HG03097 (cell line): ENCODE data around the gene GRID1.

Experiments used
- ATAC-seq: cut with Tn5 transposase; IDR thresholded peaks from one replicate; pipeline ENCODE4 v1.9.1; 2021; ENCODE audit not compliant: unreplicated experiment, low FRiP score

Gene GRID1

DNA sequence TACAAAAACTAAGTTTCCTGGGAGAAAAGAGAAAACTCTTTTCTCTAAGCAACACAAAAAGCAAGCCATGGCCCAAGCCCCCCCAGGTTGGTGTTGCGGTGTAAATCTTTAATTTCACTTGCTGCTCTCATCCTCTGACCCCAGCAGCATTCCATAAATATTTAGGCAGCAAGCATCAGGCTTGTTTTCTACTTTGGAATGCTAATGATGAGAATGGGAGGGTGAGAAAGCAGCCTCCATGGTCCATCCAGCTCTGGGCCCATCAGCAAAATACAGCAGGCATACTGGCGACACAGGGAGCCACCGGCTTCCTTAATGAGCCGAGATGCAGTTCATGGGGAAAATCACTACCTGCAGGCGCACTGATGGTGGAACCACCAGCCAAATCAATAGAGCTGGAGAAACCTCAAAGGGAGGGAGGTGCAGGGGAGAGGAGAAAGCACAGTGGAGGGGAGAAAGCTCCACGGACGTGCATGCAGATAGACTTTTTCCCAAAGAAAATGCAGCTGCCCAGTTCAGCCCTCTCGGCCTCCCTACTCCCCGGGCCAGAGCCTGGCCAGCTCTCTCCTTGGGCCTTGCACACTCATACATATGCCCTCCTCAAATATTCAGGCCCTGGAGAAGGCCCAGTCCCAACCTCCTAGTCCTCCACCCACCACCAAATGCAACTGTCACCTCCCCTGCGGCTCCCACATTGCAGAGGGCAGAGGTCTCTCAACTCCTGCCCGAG, 131.9 kb downstream of the GRID1 start:
- no peak for ATAC-seq

DNA sequence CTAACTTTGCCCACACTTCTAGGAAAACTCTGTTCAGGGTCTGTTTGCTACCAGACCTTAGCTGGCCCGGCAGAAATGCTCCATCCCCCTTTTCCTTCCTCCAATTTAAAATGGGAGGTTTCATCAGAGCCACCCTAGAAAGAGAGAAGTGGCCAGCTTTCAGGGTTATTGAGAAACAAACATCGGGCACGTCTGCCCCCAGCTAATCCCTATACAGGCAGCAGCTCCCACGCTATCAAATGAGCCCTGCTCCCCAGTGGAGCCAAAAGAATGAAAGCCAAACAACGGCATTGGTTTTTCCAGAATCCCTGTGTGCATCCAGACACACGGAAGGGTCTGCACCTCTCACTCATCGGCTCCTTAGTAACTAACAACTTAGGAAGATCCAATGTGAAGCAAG, 132.5 kb downstream of the GRID1 start:
- ATAC-seq: no peak

DNA sequence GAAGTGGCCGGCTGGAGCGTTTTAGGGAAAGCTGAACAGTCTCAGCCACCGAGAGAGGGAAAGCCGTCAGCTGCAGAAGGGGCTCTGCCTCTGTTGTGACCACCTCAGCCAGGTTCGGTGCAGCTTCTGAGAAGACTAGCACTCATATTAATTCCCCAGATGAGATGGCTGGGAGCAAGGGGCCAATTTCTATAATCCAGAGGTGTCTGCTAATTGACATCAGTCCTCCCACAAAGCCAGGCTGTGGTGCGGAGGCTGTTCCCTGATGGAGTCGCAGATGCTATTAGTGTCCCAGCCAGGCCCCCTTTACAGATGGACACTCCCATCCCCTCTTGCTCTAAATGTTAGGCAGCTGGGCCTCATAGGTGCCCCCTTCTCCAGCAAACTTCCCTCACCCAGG, 133.5 kb downstream of the GRID1 start:
- no peak for ATAC-seq

DNA sequence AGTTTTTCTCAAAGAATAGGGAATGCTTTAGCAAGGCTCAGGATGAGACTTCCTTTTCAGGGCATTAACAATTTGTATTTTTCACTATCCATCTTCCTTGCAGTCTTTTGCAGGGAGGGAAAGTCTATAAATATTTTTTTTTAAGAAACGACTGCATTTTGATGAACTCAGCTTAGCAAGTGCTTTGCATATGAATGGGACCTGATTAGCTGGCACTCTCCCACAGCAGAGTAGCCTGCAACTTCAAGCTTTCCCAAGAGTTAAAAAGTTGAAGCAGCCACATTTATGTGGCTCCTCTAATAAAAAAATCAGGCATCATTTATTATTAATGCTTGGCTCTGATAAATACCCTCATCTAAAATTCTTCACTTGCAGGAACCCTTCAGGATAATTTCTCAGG, 134.0 kb downstream of the GRID1 start:
- no peak for ATAC-seq

DNA sequence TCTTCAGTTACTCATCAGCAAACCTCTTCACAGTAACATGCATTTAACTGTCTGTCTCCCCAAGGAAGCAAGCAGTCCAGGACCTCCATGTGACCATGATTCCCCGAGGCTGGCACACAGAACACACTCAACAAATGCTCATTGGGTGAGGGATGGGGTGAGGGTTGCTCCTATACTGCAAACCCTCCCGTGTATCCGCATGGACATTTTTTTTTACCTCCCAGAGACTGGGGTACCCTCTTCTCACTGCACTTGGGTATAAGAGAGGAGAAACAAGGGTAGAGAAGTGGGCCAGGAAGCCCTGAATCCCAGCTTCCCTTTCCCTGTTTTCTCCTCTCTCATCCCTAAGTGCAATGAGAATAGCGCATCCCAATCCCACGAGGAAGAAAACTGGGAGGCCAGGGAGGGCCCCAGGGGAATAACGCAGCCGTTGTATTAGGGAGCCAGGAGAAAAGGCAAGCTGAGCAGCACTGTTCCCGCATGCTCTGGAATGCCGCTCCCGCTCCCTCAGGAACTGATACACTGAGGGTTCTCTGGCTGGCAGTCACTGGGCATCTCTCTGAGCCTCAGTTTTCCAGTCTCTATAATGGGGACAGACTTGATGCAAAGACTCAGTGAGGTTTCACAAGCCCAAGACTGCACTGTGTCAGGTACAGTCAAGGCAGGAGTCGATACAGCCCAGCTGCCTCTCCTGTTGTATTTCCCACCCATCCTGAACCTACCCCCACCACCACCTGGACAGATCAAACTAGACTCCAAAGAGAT, 134.6 kb downstream of the GRID1 start:
- ATAC-seq: no peak

DNA sequence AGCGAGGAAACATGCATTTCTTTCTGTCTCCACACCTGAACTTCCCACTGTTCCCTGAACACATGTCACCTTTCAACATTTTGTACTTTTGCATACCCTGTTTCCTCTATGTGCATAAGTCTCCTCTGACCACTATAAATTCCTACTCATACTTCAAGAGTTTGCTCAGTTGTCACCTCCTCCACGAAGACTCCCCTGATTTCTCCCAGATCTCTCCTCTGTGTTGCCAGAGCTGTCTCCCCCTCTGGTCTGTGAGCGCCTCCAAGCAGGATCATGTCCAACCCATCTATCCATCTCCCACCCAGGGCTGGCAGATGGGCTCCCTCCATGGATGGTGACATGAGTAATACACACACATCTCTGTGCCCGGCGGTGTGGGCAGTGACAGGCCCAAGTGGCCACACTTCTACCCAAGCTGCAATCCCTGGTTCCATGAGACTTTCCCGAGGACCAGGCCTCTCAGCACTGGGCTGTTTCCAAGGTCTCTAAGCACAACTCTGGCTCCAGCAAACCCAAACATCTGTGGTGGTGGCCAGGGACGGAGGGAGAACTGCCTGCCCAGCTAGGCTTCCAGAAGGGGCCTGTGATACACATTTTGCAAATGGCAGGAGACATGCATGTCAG, 135.9 kb downstream of the GRID1 start:
- no peak for ATAC-seq

DNA sequence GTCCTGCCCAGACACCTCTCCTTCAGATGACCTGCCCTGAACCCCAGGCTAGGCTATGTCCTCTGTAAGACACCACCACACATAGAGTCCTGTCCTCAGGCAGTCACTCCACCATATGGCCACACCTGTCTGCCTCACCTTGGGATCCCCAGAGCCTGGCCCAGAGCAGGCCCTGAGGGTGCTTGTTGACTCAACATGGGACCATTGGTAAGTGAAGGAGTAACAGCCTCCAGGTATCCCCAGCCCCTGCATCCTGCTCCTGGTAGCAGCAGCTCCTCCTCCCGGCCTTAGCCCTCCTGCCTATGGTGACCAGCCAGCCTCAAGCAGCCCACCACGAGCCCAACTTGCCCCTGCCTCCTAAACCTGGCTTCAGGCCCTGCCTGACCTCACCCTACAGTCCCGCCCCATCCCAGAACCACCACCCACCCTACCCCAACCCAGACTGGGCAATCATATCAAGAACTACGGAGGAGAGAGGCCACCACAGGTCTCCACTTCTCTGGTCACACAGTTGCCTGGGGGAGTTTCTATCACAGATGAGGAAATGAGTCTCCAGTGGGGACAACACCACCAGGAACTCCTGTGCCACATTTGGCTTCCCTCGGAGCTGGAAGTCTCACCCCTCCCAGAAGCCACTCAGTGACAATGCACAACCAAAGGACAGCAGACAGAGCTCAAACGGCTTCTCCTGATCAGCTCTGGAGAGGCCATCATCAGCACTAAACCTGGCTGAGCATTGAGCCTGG, 136.6 kb downstream of the GRID1 start:
- ATAC-seq: no peak

DNA sequence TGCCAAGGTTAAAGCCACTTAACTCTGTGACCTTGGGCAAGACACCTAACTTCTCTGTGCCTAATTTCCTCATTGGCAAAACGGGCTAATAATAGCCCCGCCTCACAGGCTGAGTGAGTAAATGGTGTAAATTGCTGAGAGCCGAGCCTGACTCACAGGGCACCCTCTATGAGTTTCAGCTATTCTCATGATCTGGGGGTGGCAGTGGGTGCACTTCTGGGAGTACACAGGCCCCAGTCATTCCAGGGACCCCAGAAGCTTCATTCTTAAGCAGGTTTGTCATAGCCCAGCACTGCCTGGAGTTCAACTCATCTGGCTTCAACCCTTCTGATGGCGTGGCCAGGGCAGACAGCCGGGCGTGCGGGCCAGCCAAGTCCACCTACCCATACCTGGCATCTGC, 137.2 kb downstream of the GRID1 start:
- no peak for ATAC-seq

DNA sequence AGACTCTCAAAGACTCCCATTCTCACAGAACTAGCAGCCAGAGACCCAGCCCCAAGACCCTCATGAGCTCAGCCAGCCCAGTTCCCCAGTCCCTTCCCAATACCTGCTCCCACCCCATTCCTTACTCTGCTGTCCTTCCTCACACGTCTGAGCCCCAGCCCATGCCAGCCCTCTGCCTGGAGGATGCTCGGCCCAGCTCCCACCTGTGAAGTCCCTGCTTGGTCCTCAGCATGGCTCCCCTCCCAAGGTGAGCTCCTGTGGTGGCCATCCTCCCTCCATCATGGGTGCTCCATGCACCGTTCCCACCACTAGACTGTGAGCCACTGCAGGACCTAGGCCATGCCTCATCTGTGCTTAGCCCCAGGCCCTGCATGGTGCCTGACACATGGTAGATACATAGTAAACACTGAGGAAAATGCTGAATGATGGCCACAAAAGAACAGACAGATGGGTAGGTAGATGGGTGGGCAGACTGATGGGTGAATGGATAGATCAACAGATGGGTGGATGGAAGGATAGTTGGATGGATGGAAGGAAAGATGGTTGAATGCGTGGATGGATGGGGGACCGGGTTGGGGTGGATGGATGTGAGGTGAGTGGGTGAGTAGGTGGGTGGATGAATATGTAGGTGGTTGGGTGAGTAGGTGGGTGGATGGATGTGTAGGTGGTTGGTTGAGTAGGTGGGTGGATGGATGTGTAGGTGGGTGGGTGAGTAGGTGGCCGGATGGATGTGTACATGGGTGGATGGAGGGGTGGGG, 138.9 kb downstream of the GRID1 start:
- ATAC-seq: no peak

DNA sequence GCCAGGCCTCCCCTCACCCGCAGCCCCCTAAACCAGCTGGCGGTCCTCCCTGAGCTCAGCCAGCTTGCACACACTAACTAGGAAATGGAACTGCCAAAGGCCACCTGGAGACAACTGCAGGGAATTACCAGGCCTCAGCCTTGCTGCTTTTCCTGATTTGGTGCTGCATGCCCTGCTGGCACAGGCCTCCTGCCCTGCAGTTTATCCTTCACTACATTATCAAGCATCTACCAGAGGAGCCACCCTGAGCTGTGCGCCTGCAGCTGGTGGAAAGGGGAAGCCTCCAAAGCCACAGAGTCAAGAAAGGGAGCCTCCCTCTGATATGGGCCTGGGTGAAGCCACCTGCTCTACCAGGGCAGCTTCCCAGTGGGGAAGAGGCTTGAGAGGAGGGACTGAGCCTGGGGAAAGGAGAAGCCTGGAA, 139.8 kb downstream of the GRID1 start:
- no peak for ATAC-seq

DNA sequence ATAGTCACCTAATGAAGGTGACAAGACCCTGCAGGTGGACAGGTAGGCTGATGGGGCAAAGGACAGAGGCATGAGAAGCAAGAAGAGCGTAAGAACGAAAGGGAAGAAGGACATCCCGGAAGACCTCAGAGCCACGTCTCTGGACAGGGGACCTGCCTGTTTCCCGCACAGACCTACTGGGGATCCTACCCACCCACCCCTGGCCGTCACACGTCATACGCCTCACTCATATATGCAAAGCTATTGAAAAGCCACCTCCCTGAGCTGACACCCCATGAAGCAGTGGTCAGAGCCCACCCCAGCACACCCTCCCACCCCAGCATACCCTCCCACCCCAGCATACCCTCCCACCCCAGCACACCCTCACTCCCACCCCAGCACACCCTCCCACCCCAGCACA, 140.6 kb downstream of the GRID1 start:
- no peak for ATAC-seq

DNA sequence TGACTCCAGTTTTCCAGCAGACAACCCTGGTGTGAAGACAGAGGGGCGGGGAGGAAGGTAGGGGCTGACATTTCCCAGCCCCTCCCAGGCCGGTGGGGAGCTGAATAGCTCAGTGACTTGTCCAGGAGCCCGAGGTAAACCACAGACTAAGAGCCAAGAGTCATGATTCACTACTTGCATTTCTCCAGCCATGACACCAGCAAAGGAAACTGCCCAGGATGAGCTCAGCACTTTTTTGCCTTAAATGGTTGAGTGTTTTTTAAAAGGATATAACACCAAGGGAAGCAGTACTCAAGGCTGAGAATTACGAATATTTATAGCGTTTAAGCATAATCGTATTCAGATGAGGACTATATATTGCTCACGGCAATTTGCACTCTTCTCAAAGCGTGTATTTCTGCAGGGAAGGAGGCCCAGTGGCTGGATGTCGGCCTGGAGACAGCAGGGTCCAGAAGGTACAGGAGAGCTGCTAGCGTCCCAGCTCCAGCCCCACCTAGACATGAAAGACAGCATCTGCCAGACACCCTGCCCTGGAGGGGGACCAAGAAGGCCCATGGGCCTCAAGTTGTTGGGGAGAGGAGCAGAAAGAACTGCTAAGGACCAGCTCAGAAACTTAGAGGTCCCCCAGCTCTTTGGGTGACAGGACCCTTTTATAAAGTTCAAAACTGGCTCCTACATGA, 141.4 kb downstream of the GRID1 start:
- no peak for ATAC-seq

DNA sequence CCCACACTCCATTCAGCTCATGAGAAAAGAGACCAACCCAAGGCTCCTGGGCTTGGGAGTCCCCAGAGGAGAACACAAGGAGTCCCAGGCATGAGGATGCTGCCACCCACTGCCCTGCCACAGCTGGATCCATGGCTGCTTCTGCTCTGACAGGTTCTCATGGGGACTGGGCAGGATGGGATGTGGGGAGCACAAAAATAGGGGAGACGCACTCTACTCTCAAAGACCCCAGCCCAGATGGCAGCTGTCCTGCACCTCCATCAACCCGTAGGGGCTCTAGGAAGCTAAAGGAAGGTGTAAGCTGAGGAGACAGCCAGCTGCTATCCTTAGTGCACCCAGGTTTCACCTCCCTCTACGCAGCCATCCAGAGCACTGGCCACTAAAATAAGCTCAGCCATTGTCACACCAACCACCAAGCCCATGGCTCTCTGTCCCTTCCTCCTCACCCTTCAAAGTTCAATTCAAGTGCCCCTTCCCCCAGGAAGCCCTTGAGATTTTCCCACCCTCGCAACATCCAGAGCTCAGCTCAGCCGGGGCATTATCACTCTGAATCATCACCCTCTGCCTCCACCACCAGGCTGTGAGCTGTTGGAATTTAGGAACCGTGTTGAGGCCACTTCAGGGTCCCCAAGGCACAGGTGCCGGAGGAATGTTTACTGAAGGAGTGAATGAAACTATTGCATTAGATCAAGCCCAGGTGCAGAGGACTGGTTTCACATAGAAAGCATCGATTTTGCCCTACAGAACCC, 142.1 kb downstream of the GRID1 start:
- no peak for ATAC-seq

DNA sequence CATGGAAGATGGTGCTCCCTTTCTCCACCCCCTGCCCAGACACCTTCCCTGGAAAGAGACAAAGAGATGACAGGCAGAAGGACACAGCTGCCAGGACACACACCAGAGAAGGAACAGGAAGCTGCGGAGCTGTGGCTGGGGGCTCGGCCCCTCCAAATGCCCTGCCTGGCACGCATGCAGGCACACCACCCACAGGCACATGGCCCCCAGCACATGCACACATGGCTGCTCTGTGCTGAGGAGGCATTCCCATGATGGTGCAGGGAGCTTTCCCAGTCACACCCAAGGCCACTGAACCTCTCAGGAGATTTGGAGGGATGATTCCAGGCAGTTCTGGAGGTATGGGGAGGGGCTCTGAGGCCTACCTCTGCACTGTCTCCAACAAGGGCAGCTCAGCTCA, 143.3 kb downstream of the GRID1 start:
- no peak for ATAC-seq

DNA sequence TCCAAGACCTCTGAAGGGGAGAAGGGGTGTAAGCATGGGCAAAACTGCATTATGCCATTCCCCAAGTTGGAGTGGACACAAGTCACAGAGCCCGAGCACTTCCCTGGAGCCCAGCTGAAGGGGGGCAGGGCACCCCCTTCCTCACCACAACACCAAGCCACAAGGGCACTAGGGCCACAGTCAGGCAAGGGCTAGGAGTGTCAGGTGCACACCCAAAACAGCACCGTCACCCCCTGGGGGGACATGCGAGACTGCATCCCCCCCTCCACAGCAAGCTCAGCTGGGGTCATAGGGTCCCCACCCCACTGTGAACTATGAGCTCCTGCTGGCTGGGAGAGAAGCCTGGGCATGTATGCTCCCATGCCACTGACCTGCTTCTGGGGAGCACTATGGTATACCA, 143.9 kb downstream of the GRID1 start:
- no peak for ATAC-seq

DNA sequence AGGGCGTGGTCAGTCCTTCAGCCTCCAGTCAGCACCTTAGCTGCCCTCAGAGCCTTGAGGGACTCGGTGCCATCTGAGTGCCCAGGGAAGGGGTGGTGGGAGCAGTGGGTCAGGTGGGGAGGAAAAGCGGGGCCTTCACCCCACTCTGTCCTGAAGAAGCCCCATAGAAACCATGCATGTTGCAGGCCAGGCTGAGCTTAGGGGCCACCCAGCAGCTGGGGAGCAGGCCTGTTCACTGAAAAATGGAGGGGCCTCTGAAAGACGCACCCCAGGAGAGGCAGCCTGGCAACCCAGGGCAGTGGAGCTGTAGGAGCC, 144.3 kb downstream of the GRID1 start:
- no peak for ATAC-seq

DNA sequence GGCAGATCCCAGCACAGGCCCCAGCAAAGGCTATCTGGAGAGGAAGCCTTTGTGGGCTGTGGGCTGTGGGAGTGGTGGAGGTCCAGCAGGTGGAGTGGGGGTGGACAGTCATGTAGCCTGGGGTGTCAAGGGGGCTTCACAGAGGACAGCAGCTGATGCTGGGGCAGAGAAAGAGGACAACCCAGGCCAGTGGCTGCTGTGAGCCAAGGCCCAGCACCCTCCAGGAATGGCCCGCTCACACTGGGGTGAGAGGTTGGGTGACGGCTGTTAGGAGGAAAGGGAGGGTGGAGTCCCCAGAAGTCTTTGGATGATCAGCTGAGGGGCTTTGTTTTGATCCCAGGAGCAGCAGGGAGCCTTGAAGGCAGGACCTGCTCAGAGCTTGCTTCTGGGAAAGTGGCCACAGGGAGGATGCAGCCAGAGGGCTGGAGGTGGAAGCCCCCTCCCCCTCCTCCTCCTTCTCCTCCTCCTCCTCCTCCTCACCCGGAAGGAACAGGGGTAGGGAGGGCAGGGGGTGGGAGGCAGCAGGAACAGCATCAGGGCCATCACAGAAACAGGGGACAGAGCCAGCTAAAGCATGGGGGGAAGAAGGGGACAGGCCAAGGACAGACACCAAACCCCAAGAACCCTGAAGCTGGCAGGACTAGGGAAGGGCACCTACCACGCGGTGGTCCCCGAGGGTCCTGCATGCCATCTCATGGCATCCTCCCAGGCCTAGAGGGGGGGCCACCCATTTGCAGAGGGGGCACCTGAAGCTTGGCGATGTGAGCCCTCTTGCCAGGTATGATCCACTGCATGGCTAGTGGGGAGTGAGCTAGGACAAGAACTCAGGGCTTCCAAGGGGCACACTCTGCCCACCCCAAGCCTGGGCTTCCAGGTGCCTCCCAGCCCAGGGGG, 144.9 kb downstream of the GRID1 start:
- ATAC-seq: no peak

DNA sequence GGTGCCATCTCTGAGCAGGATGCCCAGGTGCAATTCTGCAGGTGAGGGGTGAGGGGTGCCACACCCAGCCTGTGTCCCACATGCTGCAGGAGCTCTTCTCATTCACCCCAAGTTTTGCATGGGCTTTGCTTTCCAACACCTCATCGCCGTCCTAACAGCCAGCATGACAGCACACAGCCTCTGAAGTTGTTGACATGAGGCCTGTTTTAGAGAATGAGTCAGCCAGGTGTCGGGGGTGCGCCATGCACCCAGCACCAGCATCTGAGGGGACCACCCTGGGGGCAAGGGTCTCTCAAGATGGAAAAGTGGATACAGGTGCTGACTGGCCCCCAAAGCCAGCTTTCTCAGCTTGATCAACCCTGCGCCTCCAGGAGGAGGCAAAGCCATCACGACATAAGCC, 146.0 kb downstream of the GRID1 start:
- ATAC-seq: no peak
